HCT116 (cell line): ENCODE results near the gene NOL9. TPM values are rescaled to one million over a fixed set of nuclear protein-coding genes. Genes with fewer than 3 reads are reported as not detected.
A peak's percentile ranks its signal among the peaks of the same experiment; 100 is the strongest.

ENCODE experiments used
- ATAC-seq: fragments of 200-7000 bp; cut with Tn5 transposase; 2 replicates; pipeline ENCODE4 v1.9.1; 2020; ENCODE audit warnings: mild to moderate bottlenecking, moderate library complexity
- BruUV-seq: library from RNA; stranded (reverse); fragments of 400-500 nt; replicated peaks from 2 replicates; lab custom pipeline; 2021; lab: Mats Ljungman, UMichigan
- CTCF ChIA-PET: fragments of 300-600 bp; sonication (Branson Sonifier 250); formaldehyde crosslinking; loops from one replicate; lab custom pipeline; 2021; ENCODE audit warnings: antibody characterized with exemption; lab: Charles Lee
- POLR2A ChIA-PET: fragments of 300-600, 350-600 bp; sonication (Branson Sonifier 250); formaldehyde crosslinking; loops from one replicate; lab custom pipeline; 2021; ENCODE audit warnings: antibody characterized with exemption; lab: Charles Lee
- RAD21 ChIA-PET, 2 experiments: fragments of 300-600 bp; sonication (Branson Sonifier 250); formaldehyde crosslinking; loops; one replicate each; lab custom pipeline; 2023; ENCODE audit warnings: low total read pairs in 2 of 2; ENCODE audit not compliant: uncharacterized antibody in 2 of 2, unreplicated experiment in 2 of 2, low non-redundant PET in 1 of 2; lab: Charles Lee
- DNase-seq: peaks from one replicate; pipeline ENCODE4 v3.0.0-alpha.2; 2010; ENCODE audit warnings: low read depth, low spot score
- H2AFZ ChIP-seq: fragments of 200-600 bp; shearing (Covaris generic), sonication (generic); 2 replicates; pipeline ENCODE4 v1.6.1; 2017; ENCODE audit warnings: low read depth, mixed run types, mixed read lengths, antibody characterized with exemption, low read length; ENCODE audit not compliant: poor library complexity, severe bottlenecking
- H3K27ac ChIP-seq: 2 replicates; pipeline ENCODE4 v1.5.1; 2012; ENCODE audit warnings: low read depth, low read length
- H3K27me3 ChIP-seq: fragments of 200-600 bp; sonication (generic); 2 replicates; pipeline ENCODE4 v1.6.1; 2016; ENCODE audit warnings: mixed run types, low read length, mixed read lengths; ENCODE audit not compliant: insufficient read depth
- H3K36me3 ChIP-seq, 2 experiments: fragments of 200-500 bp in 1 of 2; fragments of 200-600 bp in 1 of 2; sonication (Bioruptor generic) in 1 of 2; sonication (generic) in 1 of 2; 2 replicates each; pipeline versions ENCODE4 v1.5.1 to v1.6.1; 2014 to 2016; ENCODE audit warnings: low read length in 2 of 2, inconsistent platforms in 1 of 2, mixed read lengths in 1 of 2, mixed run types in 1 of 2; ENCODE audit not compliant: insufficient read depth in 2 of 2, control insufficient read depth in 1 of 2
- H3K4me1 ChIP-seq, 2 experiments: fragments of 200-600 bp in 1 of 2; sonication (generic) in 1 of 2; 2 replicates each; pipeline versions ENCODE4 v1.5.1 to v1.6.1; 2012 to 2017; ENCODE audit warnings: low read length in 2 of 2, inconsistent platforms in 1 of 2, mild to moderate bottlenecking in 1 of 2, mixed read lengths in 1 of 2, mixed run types in 1 of 2, moderate library complexity in 1 of 2; ENCODE audit not compliant: insufficient read depth in 2 of 2, control insufficient read depth in 1 of 2
- H3K4me2 ChIP-seq: fragments of 200-600 bp; sonication (generic); 2 replicates; pipeline ENCODE4 v1.6.1; 2017; ENCODE audit warnings: mixed run types, low read length, mixed read lengths
- H3K4me3 ChIP-seq, 2 experiments: fragments of 200-600 bp in 1 of 2; sonication (generic) in 1 of 2; replicated peaks in 1 of 2; 2 replicates each; pipeline ENCODE4 v1.5.1; 2011 to 2016; ENCODE audit warnings: low read length in 2 of 2, control low read depth in 1 of 2, low read depth in 1 of 2, mild to moderate bottlenecking in 1 of 2, mixed read lengths in 1 of 2, mixed run types in 1 of 2
- H3K79me2 ChIP-seq: fragments of 200-600 bp; sonication (generic); 2 replicates; pipeline ENCODE4 v1.6.1; 2017; ENCODE audit warnings: mild to moderate bottlenecking, mixed run types, low read length, moderate library complexity, mixed read lengths; ENCODE audit not compliant: insufficient read depth
- H3K9ac ChIP-seq: fragments of 200-600 bp; sonication (generic); 2 replicates; pipeline ENCODE4 v1.6.1; 2016; ENCODE audit warnings: low read length, mixed read lengths
- H3K9me2 ChIP-seq: fragments of 200-600 bp; sonication (generic), shearing (Covaris generic); 2 replicates; pipeline ENCODE4 v1.6.1; 2017; ENCODE audit warnings: mixed run types, mild to moderate bottlenecking, moderate library complexity; ENCODE audit not compliant: insufficient read depth
- H3K9me3 ChIP-seq, 2 experiments: fragments of 200-500 bp in 1 of 2; fragments of 200-600 bp in 1 of 2; sonication (Bioruptor generic) in 1 of 2; sonication (generic) in 1 of 2; 2 replicates each; pipeline ENCODE4 v1.6.1; 2014 to 2017; ENCODE audit warnings: low read length in 2 of 2, mixed read lengths in 2 of 2, inconsistent platforms in 1 of 2, low read depth in 1 of 2, mild to moderate bottlenecking in 1 of 2, mixed run types in 1 of 2, moderate library complexity in 1 of 2; ENCODE audit not compliant: control insufficient read depth in 1 of 2, insufficient read depth in 1 of 2
- H4K20me1 ChIP-seq: fragments of 200-600 bp; sonication (generic), shearing (Covaris generic); 2 replicates; pipeline ENCODE4 v1.6.1; 2017; ENCODE audit warnings: mixed run types, mild to moderate bottlenecking, moderate library complexity; ENCODE audit not compliant: insufficient read depth
- CEBPB ChIP-seq: IDR thresholded peaks from 2 replicates; pipeline ENCODE4 v1.6.1; 2012; ENCODE audit warnings: low read depth
- EGR1 ChIP-seq: IDR thresholded peaks from 2 replicates; pipeline ENCODE4 v1.6.1; 2012; ENCODE audit warnings: low read depth
- ELF1 ChIP-seq: IDR thresholded peaks from 2 replicates; pipeline ENCODE4 v1.6.1; 2012; ENCODE audit warnings: low read depth, borderline replicate concordance
- EZH2 ChIP-seq: fragments of 200-600 bp; sonication (generic); IDR thresholded peaks from 2 replicates; pipeline ENCODE4 v1.6.1; 2017; ENCODE audit warnings: antibody characterized with exemption, mixed run types
- FOSL1 ChIP-seq: IDR thresholded peaks from 2 replicates; pipeline ENCODE4 v1.6.1; 2012; ENCODE audit warnings: low read depth
- MAX ChIP-seq: IDR thresholded peaks from 2 replicates; pipeline ENCODE4 v1.6.1; 2012
- POLR2AphosphoS5 ChIP-seq: IDR thresholded peaks from 2 replicates; pipeline ENCODE4 v1.6.1; 2011; ENCODE audit warnings: mild to moderate bottlenecking, low read depth, low read length, moderate library complexity
- RAD21 ChIP-seq: IDR thresholded peaks from 2 replicates; pipeline ENCODE4 v1.6.1; 2012; ENCODE audit warnings: low read depth, mild to moderate bottlenecking
- SIN3A ChIP-seq: IDR thresholded peaks from 2 replicates; pipeline ENCODE4 v1.6.1; 2012; ENCODE audit warnings: low read depth
- SP1 ChIP-seq: IDR thresholded peaks from 2 replicates; pipeline ENCODE4 v1.6.1; 2012; ENCODE audit warnings: low read depth
- SRF ChIP-seq: IDR thresholded peaks from 2 replicates; pipeline ENCODE4 v1.6.1; 2012; ENCODE audit warnings: low read depth
- TCF7L2 ChIP-seq: IDR thresholded peaks from 2 replicates; pipeline ENCODE4 v1.7.0; 2011; ENCODE audit warnings: borderline replicate concordance, inconsistent platforms; ENCODE audit not compliant: insufficient read depth, insufficient read length; ENCODE audit errors: extremely low read depth
- ZNF274 ChIP-seq: fragments of 200-500 bp; sonication (Bioruptor generic); IDR thresholded peaks from 2 replicates; pipeline ENCODE4 v1.6.1; 2014; ENCODE audit warnings: mild to moderate bottlenecking, low read depth, low read length, inconsistent platforms
- intact Hi-C: fragments of 100-400 bp; cut with micrococcal nuclease; formaldehyde crosslinking; loops from 2 replicates; pipeline ENCODE4 v1.10.0; 2022
- total RNA-seq: library from RNA; stranded (reverse); gene quantifications from one replicate; pipeline ENCODE4 v1.2.1, GENCODE V29; 2021; ENCODE audit not compliant: unreplicated experiment
- TF ChIP-seq, protein P1 (sequence below), 3 experiments: fragments of 200-600 bp in 1 of 3; sonication (generic) in 1 of 3; IDR thresholded peaks in 2 of 3; conservative IDR thresholded peaks in 1 of 3; 2 replicates each; pipeline ENCODE4 v1.5.1; 2012 to 2017; ENCODE audit warnings: low read depth in 2 of 3, low read length in 2 of 3, antibody characterized with exemption in 1 of 3, borderline replicate concordance in 1 of 3, control low read depth in 1 of 3, mild to moderate bottlenecking in 1 of 3, mixed read lengths in 1 of 3, mixed run types in 1 of 3, moderate library complexity in 1 of 3; ENCODE audit not compliant: insufficient read depth in 1 of 3

NOL9 gene
- total RNA-seq, 1 experiment from 2014 or later, result 46.4 TPM

DNA sequence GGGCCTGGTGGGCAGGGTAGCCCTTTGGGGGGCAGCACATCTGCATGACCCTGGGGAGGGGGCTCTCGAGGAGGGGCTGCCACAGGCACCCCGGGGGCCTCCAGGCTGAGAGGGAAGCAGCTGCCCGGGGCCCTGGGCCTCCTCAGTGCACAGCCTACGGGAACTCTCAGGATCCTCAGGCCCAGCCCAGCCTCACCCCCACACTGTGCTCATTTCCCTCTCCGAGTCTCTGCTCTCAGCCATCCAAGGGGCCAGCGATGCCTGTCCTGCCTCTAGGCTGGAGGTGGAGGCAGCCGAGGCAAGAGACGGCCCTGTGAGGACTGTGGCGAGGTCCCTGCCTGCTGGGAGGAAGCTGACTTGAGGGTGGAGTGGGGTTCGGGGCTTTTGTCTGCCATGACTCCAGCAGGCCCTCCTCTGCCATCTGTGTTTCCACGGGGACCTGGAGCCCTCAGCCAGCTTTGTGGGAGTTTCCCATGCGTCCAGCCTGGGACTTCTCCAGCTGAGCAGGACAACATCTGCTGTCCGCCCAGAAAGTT lies 55.7 kb downstream of the NOL9 start:
- DNase-seq (no peak), ATAC-seq (no peak)
- Histone ChIP-seq H3K4me1 (peaks cover 18 to 37% of the 10 kb centered on the region in 2 experiments), H3K9me2 (no peaks in the 10 kb centered on the region), H3K36me3 (no peaks in the 10 kb centered on the region), H3K79me2 (no peaks in the 10 kb centered on the region), H4K20me1 (no peaks in the 10 kb centered on the region), H3K9ac (no peak overlapping the region), H3K4me3 (no peak overlapping the region), H3K9me3 (no peaks in the 10 kb centered on the region), H3K27ac (no peak overlapping the region), H3K27me3 (no peaks in the 10 kb centered on the region)
- POLR2A ChIA-PET, result no interaction called here
- no TSS peak for BruUV-seq
- RAD21 ChIA-PET, result interaction anchor here in 1 of 2 experiments (0.6 kb wide), 1 partner anchor 26 kb away, joined by 3 read pairs; no protein-coding TSS in a partner anchor
- CTCF ChIA-PET, result interaction anchor here (1.3 to 1.5 kb wide), 2 partner anchors 8 to 13 kb away, joined by 4 to 5 read pairs; no protein-coding TSS in a partner anchor
- TF ChIP-seq SP1, result no peak
- TF ChIP-seq POLR2AphosphoS5, result no peak
- TF ChIP-seq EGR1, result no peak
- TF ChIP-seq SRF, result no peak
- no peak for TF ChIP-seq EZH2
- no peak for TF ChIP-seq FOSL1
- no peak for TF ChIP-seq ELF1
- TF ChIP-seq, protein P1, sequence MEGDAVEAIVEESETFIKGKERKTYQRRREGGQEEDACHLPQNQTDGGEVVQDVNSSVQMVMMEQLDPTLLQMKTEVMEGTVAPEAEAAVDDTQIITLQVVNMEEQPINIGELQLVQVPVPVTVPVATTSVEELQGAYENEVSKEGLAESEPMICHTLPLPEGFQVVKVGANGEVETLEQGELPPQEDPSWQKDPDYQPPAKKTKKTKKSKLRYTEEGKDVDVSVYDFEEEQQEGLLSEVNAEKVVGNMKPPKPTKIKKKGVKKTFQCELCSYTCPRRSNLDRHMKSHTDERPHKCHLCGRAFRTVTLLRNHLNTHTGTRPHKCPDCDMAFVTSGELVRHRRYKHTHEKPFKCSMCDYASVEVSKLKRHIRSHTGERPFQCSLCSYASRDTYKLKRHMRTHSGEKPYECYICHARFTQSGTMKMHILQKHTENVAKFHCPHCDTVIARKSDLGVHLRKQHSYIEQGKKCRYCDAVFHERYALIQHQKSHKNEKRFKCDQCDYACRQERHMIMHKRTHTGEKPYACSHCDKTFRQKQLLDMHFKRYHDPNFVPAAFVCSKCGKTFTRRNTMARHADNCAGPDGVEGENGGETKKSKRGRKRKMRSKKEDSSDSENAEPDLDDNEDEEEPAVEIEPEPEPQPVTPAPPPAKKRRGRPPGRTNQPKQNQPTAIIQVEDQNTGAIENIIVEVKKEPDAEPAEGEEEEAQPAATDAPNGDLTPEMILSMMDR (IDR thresholded peaks at IDR 0.05 in 2 of 3, conservative IDR thresholded peaks at IDR 0.05 in 1 of 3; ENCODE audit: borderline replicate concordance in 1 of 3, insufficient read depth in 1 of 3, low read depth in 2 of 3, low read length in 2 of 3), result no peak
- TF ChIP-seq TCF7L2, result no peak
- no peak for TF ChIP-seq MAX
- TF ChIP-seq CEBPB, result no peak
- no peak for TF ChIP-seq RAD21
- TF ChIP-seq SIN3A, result no peak
- TF ChIP-seq ZNF274, result no peak
- TF ChIP-seq, all 23 proteins: peak for 0
- H2AFZ ChIP-seq, result no peak overlapping the region
- intact Hi-C loops, result no loop called here
- peak overlapping the region; percentile 96; the same call in 1 of the 2 replicates for H3K4me2 ChIP-seq
